ENCODE data around the gene UBE2L5. TPM values are rescaled to one million over a fixed set of nuclear protein-coding genes. Genes with fewer than 3 reads are reported as not detected.

Gene UBE2L5
- total and polyA plus RNA-seq, 2 experiments from 2014 or later: not detected

DNA sequence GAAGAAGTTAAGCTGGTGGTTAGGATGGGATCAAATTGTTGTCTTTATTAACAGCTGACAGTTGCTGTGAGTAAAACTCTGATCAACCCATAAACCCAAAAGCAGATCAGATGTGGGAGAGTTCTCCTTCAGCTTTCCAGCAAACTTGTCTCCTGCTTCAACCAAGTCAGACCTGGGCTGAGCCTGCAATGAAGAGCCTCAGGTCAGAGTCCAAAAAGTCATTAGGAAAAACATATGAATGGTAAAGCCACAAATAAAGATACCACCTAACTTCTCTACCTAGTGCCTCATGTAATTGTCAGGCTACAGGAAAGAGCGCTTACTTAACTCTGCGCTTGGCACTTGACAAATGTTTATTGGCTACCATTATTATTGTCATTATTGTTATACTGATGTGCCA lies 21.9 kb upstream of the UBE2L5 start:
- Histone ChIP-seq H3K4me2 (no peak overlapping the region), H3K4me3 (no peak overlapping the region), H4K20me1 (replicated peaks; ENCODE audit: insufficient read depth) (no peaks in the 10 kb centered on the region), H3K79me2 (replicated peaks; ENCODE audit: insufficient read depth) (no peaks in the 10 kb centered on the region), H3F3A (replicated peaks; ENCODE audit: low read depth) (0 out of 2 replicates have a peak, but pooled peaks cover 2% of the 10 kb centered on the region), H3K36me3 (ENCODE audit: insufficient read depth) (no peaks in the 10 kb centered on the region), H3K9me2 (ENCODE audit: insufficient read depth) (0 out of 2 replicates have a peak, but pooled peaks cover 7% of the 10 kb centered on the region), H3K27me3 (ENCODE audit: insufficient read depth) (no peaks in the 10 kb centered on the region), H2AFZ (no peak overlapping the region), H3K27ac (ENCODE audit: low read depth) (no peak overlapping the region), H3K4me1 (ENCODE audit: insufficient read depth) (peaks cover 11% of the 10 kb centered on the region)
- no peak overlapping the region for H3K27ac Mint-ChIP-seq
- H3K36me3 Mint-ChIP-seq (ENCODE audit: low read depth): no peaks in the 10 kb centered on the region
- peaks cover 24% of the 10 kb centered on the region for H3K4me1 Mint-ChIP-seq
- no peak overlapping the region for H3K4me3 Mint-ChIP-seq
- H3K27me3 Mint-ChIP-seq (ENCODE audit: insufficient read depth, low read depth, poor library complexity): peaks cover 3% of the 10 kb centered on the region
- no peak for ATAC-seq
- H3K9me3 Mint-ChIP-seq: no peaks in the 10 kb centered on the region
- TF ChIP-seq EZH2phosphoT487 (IDR thresholded peaks at IDR 0.05; ENCODE audit: unreplicated experiment): no peak
- no peak for TF ChIP-seq NANOG (IDR thresholded peaks at IDR 0.05; ENCODE audit: borderline replicate concordance)
- TF ChIP-seq, protein P1, sequence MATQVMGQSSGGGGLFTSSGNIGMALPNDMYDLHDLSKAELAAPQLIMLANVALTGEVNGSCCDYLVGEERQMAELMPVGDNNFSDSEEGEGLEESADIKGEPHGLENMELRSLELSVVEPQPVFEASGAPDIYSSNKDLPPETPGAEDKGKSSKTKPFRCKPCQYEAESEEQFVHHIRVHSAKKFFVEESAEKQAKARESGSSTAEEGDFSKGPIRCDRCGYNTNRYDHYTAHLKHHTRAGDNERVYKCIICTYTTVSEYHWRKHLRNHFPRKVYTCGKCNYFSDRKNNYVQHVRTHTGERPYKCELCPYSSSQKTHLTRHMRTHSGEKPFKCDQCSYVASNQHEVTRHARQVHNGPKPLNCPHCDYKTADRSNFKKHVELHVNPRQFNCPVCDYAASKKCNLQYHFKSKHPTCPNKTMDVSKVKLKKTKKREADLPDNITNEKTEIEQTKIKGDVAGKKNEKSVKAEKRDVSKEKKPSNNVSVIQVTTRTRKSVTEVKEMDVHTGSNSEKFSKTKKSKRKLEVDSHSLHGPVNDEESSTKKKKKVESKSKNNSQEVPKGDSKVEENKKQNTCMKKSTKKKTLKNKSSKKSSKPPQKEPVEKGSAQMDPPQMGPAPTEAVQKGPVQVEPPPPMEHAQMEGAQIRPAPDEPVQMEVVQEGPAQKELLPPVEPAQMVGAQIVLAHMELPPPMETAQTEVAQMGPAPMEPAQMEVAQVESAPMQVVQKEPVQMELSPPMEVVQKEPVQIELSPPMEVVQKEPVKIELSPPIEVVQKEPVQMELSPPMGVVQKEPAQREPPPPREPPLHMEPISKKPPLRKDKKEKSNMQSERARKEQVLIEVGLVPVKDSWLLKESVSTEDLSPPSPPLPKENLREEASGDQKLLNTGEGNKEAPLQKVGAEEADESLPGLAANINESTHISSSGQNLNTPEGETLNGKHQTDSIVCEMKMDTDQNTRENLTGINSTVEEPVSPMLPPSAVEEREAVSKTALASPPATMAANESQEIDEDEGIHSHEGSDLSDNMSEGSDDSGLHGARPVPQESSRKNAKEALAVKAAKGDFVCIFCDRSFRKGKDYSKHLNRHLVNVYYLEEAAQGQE (IDR thresholded peaks at IDR 0.05; ENCODE audit: unreplicated experiment): no peak
- TF ChIP-seq, protein P2, sequence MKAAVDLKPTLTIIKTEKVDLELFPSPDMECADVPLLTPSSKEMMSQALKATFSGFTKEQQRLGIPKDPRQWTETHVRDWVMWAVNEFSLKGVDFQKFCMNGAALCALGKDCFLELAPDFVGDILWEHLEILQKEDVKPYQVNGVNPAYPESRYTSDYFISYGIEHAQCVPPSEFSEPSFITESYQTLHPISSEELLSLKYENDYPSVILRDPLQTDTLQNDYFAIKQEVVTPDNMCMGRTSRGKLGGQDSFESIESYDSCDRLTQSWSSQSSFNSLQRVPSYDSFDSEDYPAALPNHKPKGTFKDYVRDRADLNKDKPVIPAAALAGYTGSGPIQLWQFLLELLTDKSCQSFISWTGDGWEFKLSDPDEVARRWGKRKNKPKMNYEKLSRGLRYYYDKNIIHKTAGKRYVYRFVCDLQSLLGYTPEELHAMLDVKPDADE (IDR thresholded peaks at IDR 0.05): no peak
- no peak for TF ChIP-seq EZH2 (IDR thresholded peaks at IDR 0.05; ENCODE audit: low read depth, unreplicated experiment)
- no peak for TF ChIP-seq CREB1 (CRISPR knock-in tag; IDR thresholded peaks at IDR 0.05; ENCODE audit: low read depth)
- TF ChIP-seq, protein P3, sequence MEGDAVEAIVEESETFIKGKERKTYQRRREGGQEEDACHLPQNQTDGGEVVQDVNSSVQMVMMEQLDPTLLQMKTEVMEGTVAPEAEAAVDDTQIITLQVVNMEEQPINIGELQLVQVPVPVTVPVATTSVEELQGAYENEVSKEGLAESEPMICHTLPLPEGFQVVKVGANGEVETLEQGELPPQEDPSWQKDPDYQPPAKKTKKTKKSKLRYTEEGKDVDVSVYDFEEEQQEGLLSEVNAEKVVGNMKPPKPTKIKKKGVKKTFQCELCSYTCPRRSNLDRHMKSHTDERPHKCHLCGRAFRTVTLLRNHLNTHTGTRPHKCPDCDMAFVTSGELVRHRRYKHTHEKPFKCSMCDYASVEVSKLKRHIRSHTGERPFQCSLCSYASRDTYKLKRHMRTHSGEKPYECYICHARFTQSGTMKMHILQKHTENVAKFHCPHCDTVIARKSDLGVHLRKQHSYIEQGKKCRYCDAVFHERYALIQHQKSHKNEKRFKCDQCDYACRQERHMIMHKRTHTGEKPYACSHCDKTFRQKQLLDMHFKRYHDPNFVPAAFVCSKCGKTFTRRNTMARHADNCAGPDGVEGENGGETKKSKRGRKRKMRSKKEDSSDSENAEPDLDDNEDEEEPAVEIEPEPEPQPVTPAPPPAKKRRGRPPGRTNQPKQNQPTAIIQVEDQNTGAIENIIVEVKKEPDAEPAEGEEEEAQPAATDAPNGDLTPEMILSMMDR (conservative IDR thresholded peaks at IDR 0.05; ENCODE audit: low read depth in 2 of 2): no peak
- TF ChIP-seq POLR2AphosphoS5 (IDR thresholded peaks at IDR 0.05; ENCODE audit: low read depth): no peak
- no peak for TF ChIP-seq ZNF114 (CRISPR knock-in tag; IDR thresholded peaks at IDR 0.05)
- TF ChIP-seq ZNF331 (CRISPR knock-in tag; IDR thresholded peaks at IDR 0.05; ENCODE audit: low read depth): no peak
- TF ChIP-seq STAT1 (IDR thresholded peaks at IDR 0.05; ENCODE audit: unreplicated experiment): no peak
- TF ChIP-seq, protein P4, sequence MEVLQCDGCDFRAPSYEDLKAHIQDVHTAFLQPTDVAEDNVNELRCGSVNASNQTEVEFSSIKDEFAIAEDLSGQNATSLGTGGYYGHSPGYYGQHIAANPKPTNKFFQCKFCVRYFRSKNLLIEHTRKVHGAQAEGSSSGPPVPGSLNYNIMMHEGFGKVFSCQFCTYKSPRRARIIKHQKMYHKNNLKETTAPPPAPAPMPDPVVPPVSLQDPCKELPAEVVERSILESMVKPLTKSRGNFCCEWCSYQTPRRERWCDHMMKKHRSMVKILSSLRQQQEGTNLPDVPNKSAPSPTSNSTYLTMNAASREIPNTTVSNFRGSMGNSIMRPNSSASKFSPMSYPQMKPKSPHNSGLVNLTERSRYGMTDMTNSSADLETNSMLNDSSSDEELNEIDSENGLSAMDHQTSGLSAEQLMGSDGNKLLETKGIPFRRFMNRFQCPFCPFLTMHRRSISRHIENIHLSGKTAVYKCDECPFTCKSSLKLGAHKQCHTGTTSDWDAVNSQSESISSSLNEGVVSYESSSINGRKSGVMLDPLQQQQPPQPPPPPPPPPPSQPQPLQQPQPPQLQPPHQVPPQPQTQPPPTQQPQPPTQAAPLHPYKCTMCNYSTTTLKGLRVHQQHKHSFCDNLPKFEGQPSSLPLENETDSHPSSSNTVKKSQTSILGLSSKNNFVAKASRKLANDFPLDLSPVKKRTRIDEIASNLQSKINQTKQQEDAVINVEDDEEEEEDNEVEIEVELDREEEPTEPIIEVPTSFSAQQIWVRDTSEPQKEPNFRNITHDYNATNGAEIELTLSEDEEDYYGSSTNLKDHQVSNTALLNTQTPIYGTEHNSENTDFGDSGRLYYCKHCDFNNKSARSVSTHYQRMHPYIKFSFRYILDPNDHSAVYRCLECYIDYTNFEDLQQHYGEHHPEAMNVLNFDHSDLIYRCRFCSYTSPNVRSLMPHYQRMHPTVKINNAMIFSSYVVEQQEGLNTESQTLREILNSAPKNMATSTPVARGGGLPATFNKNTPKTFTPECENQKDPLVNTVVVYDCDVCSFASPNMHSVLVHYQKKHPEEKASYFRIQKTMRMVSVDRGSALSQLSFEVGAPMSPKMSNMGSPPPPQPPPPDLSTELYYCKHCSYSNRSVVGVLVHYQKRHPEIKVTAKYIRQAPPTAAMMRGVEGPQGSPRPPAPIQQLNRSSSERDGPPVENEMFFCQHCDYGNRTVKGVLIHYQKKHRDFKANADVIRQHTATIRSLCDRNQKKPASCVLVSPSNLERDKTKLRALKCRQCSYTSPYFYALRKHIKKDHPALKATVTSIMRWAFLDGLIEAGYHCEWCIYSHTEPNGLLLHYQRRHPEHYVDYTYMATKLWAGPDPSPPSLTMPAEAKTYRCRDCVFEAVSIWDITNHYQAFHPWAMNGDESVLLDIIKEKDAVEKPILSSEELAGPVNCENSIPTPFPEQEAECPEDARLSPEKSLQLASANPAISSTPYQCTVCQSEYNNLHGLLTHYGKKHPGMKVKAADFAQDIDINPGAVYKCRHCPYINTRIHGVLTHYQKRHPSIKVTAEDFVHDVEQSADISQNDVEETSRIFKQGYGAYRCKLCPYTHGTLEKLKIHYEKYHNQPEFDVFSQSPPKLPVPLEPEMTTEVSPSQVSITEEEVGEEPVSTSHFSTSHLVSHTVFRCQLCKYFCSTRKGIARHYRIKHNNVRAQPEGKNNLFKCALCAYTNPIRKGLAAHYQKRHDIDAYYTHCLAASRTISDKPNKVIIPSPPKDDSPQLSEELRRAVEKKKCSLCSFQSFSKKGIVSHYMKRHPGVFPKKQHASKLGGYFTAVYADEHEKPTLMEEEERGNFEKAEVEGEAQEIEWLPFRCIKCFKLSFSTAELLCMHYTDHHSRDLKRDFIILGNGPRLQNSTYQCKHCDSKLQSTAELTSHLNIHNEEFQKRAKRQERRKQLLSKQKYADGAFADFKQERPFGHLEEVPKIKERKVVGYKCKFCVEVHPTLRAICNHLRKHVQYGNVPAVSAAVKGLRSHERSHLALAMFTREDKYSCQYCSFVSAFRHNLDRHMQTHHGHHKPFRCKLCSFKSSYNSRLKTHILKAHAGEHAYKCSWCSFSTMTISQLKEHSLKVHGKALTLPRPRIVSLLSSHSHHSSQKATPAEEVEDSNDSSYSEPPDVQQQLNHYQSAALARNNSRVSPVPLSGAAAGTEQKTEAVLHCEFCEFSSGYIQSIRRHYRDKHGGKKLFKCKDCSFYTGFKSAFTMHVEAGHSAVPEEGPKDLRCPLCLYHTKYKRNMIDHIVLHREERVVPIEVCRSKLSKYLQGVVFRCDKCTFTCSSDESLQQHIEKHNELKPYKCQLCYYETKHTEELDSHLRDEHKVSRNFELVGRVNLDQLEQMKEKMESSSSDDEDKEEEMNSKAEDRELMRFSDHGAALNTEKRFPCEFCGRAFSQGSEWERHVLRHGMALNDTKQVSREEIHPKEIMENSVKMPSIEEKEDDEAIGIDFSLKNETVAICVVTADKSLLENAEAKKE (CRISPR knock-in tag; IDR thresholded peaks at IDR 0.05): no peak
- TF ChIP-seq JUNB (IDR thresholded peaks at IDR 0.05; ENCODE audit: unreplicated experiment): no peak
- DNase-seq (ENCODE audit: low spot score): no peak
